K562 (cell line): Measurements from ENCODE around the gene ZBTB42. TPM values are rescaled to one million over a fixed set of nuclear protein-coding genes. Genes with fewer than 3 reads are reported as not detected.

ENCODE experiments used
- ATAC-seq: fragments of 200-7000 bp; cut with Tn5 transposase; 3 replicates; pipeline ENCODE4 v1.9.1; 2020; ENCODE audit warnings: moderate library complexity
- BruUV-seq: library from RNA; stranded (reverse); fragments of 400-500 nt; replicated peaks from 2 replicates; lab custom pipeline; 2021; lab: Mats Ljungman, UMichigan
- CTCF ChIA-PET: fragments of 300-600 bp; formaldehyde crosslinking; extraction: SDS; loops from one replicate; lab custom pipeline; 2021; ENCODE audit warnings: low intra/inter-chr PET ratio; lab: Yijun Ruan, JAX
- POLR2A ChIA-PET: fragments of 300-600, 350-650 bp; sonication (Branson Sonifier 250); formaldehyde crosslinking; extraction: SDS; loops from one replicate; lab custom pipeline; 2021; ENCODE audit warnings: antibody characterized with exemption, inconsistent platforms; lab: Yijun Ruan, JAX
- DNase-seq, 4 experiments: peaks; one replicate each; pipeline versions ENCODE4 v3.0.0 to v3.0.0-alpha.2; 2011 to 2018; ENCODE audit warnings: low spot score in 3 of 4, mixed read lengths in 3 of 4; ENCODE audit errors: extremely low read depth in 1 of 4
- FAIRE-seq: peaks from 2 replicates; lab custom pipeline; 2011; peaks lifted over from hg19 to GRCh38; lab: Jason Lieb, UNC
- H2AFZ ChIP-seq: 2 replicates; pipeline ENCODE4 v1.6.0; 2011; ENCODE audit warnings: low read depth, low read length, control low read depth, inconsistent platforms
- H3K27ac ChIP-seq: fragments of 200-600 bp; 3 replicates; pipeline ENCODE4 v1.8.0; 2011; ENCODE audit warnings: low read depth, mild to moderate bottlenecking, control low read depth, inconsistent platforms, low read length, moderate library complexity, mixed read lengths; ENCODE audit errors: extremely low read depth
- H3K27me3 ChIP-seq, 2 experiments: fragments of 300-600 bp in 1 of 2; 2 replicates in 1 of 2; 3 replicates in 1 of 2; pipeline versions ENCODE4 v1.6.0 to v1.8.0; 2011; ENCODE audit warnings: inconsistent platforms in 2 of 2, low read length in 2 of 2, mild to moderate bottlenecking in 1 of 2, mixed read lengths in 1 of 2, moderate library complexity in 1 of 2; ENCODE audit not compliant: control insufficient read depth in 2 of 2, insufficient read depth in 2 of 2
- H3K36me3 ChIP-seq: fragments of 300-600 bp; 3 replicates; pipeline ENCODE4 v1.8.0; 2011; ENCODE audit warnings: mild to moderate bottlenecking, low read length, inconsistent platforms; ENCODE audit not compliant: control insufficient read depth, insufficient read depth
- H3K4me1 ChIP-seq, 2 experiments: fragments of 200-600 bp in 1 of 2; replicated peaks in 1 of 2; 2 replicates in 1 of 2; 3 replicates in 1 of 2; pipeline versions ENCODE4 v1.5.1 to v1.8.0; 2011; ENCODE audit warnings: inconsistent platforms in 2 of 2, low read length in 2 of 2, mild to moderate bottlenecking in 1 of 2, mixed read lengths in 1 of 2, moderate library complexity in 1 of 2; ENCODE audit not compliant: control insufficient read depth in 2 of 2, insufficient read depth in 2 of 2
- H3K4me2 ChIP-seq: 2 replicates; pipeline ENCODE4 v1.6.1; 2011; ENCODE audit warnings: low read length, control low read depth, inconsistent platforms, mixed read lengths; ENCODE audit not compliant: insufficient read depth
- H3K4me3 ChIP-seq: fragments of 200-600 bp; sonication (generic), shearing (Covaris generic); 2 replicates; pipeline ENCODE4 v1.5.1; 2016; ENCODE audit warnings: control low read depth, inconsistent platforms
- H3K79me2 ChIP-seq: fragments of 200-600 bp; 3 replicates; pipeline ENCODE4 v1.8.0; 2011; ENCODE audit warnings: low read length, inconsistent platforms; ENCODE audit not compliant: control insufficient read depth, insufficient read depth
- H3K9ac ChIP-seq, 2 experiments: 2 replicates each; pipeline versions ENCODE4 v1.6.0 to v1.6.1; 2011; ENCODE audit warnings: low read depth in 2 of 2, low read length in 2 of 2, control low read depth in 1 of 2, inconsistent platforms in 1 of 2, mild to moderate bottlenecking in 1 of 2, mixed read lengths in 1 of 2; ENCODE audit not compliant: insufficient read depth in 1 of 2
- H3K9me1 ChIP-seq: one replicate; pipeline ENCODE4 v1.6.0; 2011; ENCODE audit warnings: inconsistent platforms, mild to moderate bottlenecking, low read length, moderate library complexity; ENCODE audit not compliant: control insufficient read depth, insufficient read depth
- H3K9me3 ChIP-seq: replicated peaks from 2 replicates; pipeline ENCODE4 v1.5.1; 2011; ENCODE audit warnings: low read depth, low read length, inconsistent platforms; ENCODE audit not compliant: control insufficient read depth, insufficient read depth
- H4K20me1 ChIP-seq: replicated peaks from 2 replicates; pipeline ENCODE4 v1.6.1; 2011; ENCODE audit warnings: low read length, inconsistent platforms, mixed read lengths; ENCODE audit not compliant: control insufficient read depth, insufficient read depth
- BHLHE40 ChIP-seq: IDR thresholded peaks from 2 replicates; pipeline ENCODE4 v1.6.1; 2011; ENCODE audit warnings: low read length, improper control_type of control experiment
- DPF2 ChIP-seq: fragments of 450-650 bp; IDR thresholded peaks from 2 replicates; pipeline ENCODE4 v1.6.1; 2016
- FOXM1 ChIP-seq, 2 experiments: fragments of 450-650 bp in 1 of 2; sonication (generic) in 1 of 2; formaldehyde crosslinking in 1 of 2; IDR thresholded peaks; 2 replicates each; pipeline versions ENCODE4 v1.6.1 to v1.9.0; 2017 to 2022; ENCODE audit warnings: low read depth in 2 of 2, mild to moderate bottlenecking in 2 of 2, missing genetic modification reagents in 1 of 2, moderate library complexity in 1 of 2
- LCOR ChIP-seq: sonication (generic); formaldehyde crosslinking; IDR thresholded peaks from 2 replicates; pipeline ENCODE4 v1.8.0; 2022; ENCODE audit warnings: mild to moderate bottlenecking, missing genetic modification reagents
- PHF20 ChIP-seq: fragments of 450-650 bp; IDR thresholded peaks from 2 replicates; pipeline ENCODE4 v1.6.1; 2018; ENCODE audit not compliant: partially characterized antibody
- PTRF ChIP-seq: fragments of 450-650 bp; IDR thresholded peaks from 2 replicates; pipeline ENCODE4 v1.6.1; 2016; ENCODE audit warnings: mild to moderate bottlenecking, missing genetic modification characterization, missing compliant biosample characterization
- RBBP5 ChIP-seq: fragments of 200-600 bp; sonication (generic); IDR thresholded peaks from 2 replicates; pipeline ENCODE4 v1.6.1; 2012; ENCODE audit warnings: borderline replicate concordance, mild to moderate bottlenecking, low read length, control low read depth, inconsistent platforms; ENCODE audit not compliant: insufficient read depth, poor library complexity, severe bottlenecking
- SETDB1 ChIP-seq: IDR thresholded peaks from one replicate; pipeline ENCODE4 v1.6.1; 2012; ENCODE audit warnings: low read length, control low read depth, inconsistent platforms
- SIN3A ChIP-seq, 2 experiments: fragments of 150-350 bp in 1 of 2; IDR thresholded peaks; 2 replicates each; pipeline ENCODE4 v1.6.1; 2011 to 2016; ENCODE audit warnings: borderline replicate concordance in 2 of 2, low read depth in 2 of 2, low read length in 2 of 2, mild to moderate bottlenecking in 2 of 2, moderate library complexity in 2 of 2; ENCODE audit not compliant: control insufficient read depth in 1 of 2
- SRSF7 ChIP-seq: fragments of 200-400 bp; formaldehyde crosslinking; optimal IDR thresholded peaks from 2 replicates; pipeline ENCODE3; 2017; ENCODE audit warnings: mild to moderate bottlenecking, low read depth, low read length
- TBL1XR1 ChIP-seq, 2 experiments: IDR thresholded peaks; 2 replicates each; pipeline ENCODE4 v1.6.1; 2012; ENCODE audit warnings: improper control_type of control experiment in 2 of 2, low read length in 2 of 2, mild to moderate bottlenecking in 1 of 2
- TCF3 ChIP-seq: sonication (generic); formaldehyde crosslinking; IDR thresholded peaks from 2 replicates; pipeline ENCODE4 v1.4.0; 2020; ENCODE audit warnings: mild to moderate bottlenecking, missing genetic modification reagents
- ZNF165 ChIP-seq: fragments of 250-450 bp; sonication (Bioruptor Pico); IDR thresholded peaks from 2 replicates; pipeline ENCODE4 v1.4.0; 2020; ENCODE audit warnings: borderline replicate concordance
- ZNF583 ChIP-seq: fragments of 250-450 bp; sonication (Bioruptor Pico); IDR thresholded peaks from 2 replicates; pipeline ENCODE4 v1.4.0; 2020
- WGBS: fragments of 100-300 bp; shearing (Covaris generic); methylation state at CpG from one replicate; pipeline ENCODE4 v1.1.6; 2016; ENCODE audit warnings: low coverage, mixed read lengths; ENCODE audit not compliant: insufficient coverage; ENCODE audit errors: missing lambda C conversion rate; 5-methylcytosine and 5-hydroxymethylcytosine counted together
- in situ Hi-C: fragments of 300-500 bp; cut with MboI; formaldehyde crosslinking; loops from 4 replicates; pipeline ENCODE4 v1.15.0; 2018; ENCODE audit warnings: inconsistent platforms, mixed read lengths
- intact Hi-C: fragments of 100-400 bp; cut with micrococcal nuclease; formaldehyde crosslinking; loops from 2 replicates; pipeline ENCODE4 v1.14.2; 2022
- polyA plus RNA-seq, 8 experiments: library from polyadenylated mRNA; depleted of rRNA in 4 of 8; stranded (reverse) in 5 of 8; unstranded in 3 of 8; fragments of >200 nt; fragmentation: Nextera tagmentation in 2 of 8; fragmentation: Illumina TruSeq in 1 of 8; extraction: Ambion mirVana in 2 of 8; extraction: Trizol in 1 of 8; gene quantifications; 2 replicates each; pipeline versions ENCODE4 v1.2.1 to v1.2.3, GENCODE V29; 2011 to 2014; ENCODE audit warnings: inconsistent platforms in 1 of 8, missing spikeins in 1 of 8
- total RNA-seq, 7 experiments: library from RNA; depleted of rRNA in 6 of 7; stranded (reverse); fragments of >200 nt in 6 of 7; fragmentation: Illumina TruSeq in 2 of 7; extraction: Trizol in 2 of 7; gene quantifications; 2 replicates each; pipeline versions ENCODE4 v1.2.1 to v1.2.3, GENCODE V29; 2011 to 2021; ENCODE audit warnings: low replicate concordance in 1 of 7
- TF ChIP-seq, protein P1 (sequence below): sonication (generic); formaldehyde crosslinking; IDR thresholded peaks from 2 replicates; pipeline ENCODE4 v1.8.1; 2023; ENCODE audit warnings: mild to moderate bottlenecking, missing genetic modification reagents
- TF ChIP-seq, protein P2 (sequence below): fragments of 250-450 bp; sonication (Bioruptor Pico); IDR thresholded peaks from 2 replicates; pipeline ENCODE4 v1.6.1; 2021; ENCODE audit warnings: mild to moderate bottlenecking
- TF ChIP-seq, protein P3 (sequence below): sonication (generic); formaldehyde crosslinking; IDR thresholded peaks from 2 replicates; pipeline ENCODE4 v1.9.0; 2022; ENCODE audit warnings: mild to moderate bottlenecking, missing genetic modification reagents
- TF ChIP-seq, protein P4 (sequence below): sonication (generic); formaldehyde crosslinking; IDR thresholded peaks from 2 replicates; pipeline ENCODE4 v1.5.0; 2020; ENCODE audit warnings: missing genetic modification reagents

ZBTB42 gene
- total and polyA plus RNA-seq, 9 of the 15 experiments (the other 6 are each of a cell fraction or from before 2014, with no cell fraction given): 0.03 to 8.5 (median 2.4) TPM

DNA sequence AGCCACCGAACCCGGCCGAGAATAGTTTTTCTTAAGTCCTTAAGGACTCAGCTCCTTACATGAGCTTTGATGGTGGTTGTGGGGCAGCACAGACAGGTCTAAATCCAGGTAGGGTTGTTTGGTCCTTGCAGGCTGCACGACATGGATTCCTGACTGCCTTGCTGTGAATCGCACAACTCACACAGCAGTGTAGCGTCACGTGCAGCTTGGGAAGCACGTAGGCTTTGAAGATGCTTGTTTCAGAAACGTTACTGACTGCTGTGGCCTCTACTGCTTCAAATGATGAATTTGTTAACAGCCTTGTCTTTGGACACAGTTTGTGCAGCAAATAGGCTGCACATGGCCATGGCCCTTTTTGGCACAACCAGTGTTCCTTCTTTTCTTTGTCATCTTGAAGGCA lies 29.9 kb downstream of the ZBTB42 start:
- H3K4me3 ChIP-seq: no peak overlapping the region
- intact Hi-C loops: no loop called here
- peak overlapping the region; percentile 79 for H2AFZ ChIP-seq
- ATAC-seq (no peak), DNase-seq (no peak), FAIRE-seq (peak; percentile 23)
- in situ Hi-C loops: no loop called here
- POLR2A ChIA-PET: no interaction called here
- no peak overlapping the region for H3K27ac ChIP-seq
- no TSS peak for BruUV-seq
- H3K27me3 ChIP-seq: no peaks in the 10 kb centered on the region
- no peak overlapping the region; a peak in 1 of 4 replicates for H3K9ac ChIP-seq
- peaks cover 6 to 21% of the 10 kb centered on the region in 2 experiments; a peak in 3 of 5 replicates for H3K4me1 ChIP-seq
- no peak overlapping the region; the same call in 1 of the 2 replicates for H3K4me2 ChIP-seq
- no peak for TF ChIP-seq SETDB1
- no peak for TF ChIP-seq SIN3A (IDR thresholded peaks at IDR 0.05; ENCODE audit: borderline replicate concordance in 2 of 2, control insufficient read depth in 1 of 2, low read depth in 2 of 2, low read length in 2 of 2)
- no peak for TF ChIP-seq ZNF165
- no peak for TF ChIP-seq FOXM1 (IDR thresholded peaks at IDR 0.05; ENCODE audit: low read depth)
- TF ChIP-seq FOXM1 (CRISPR knock-in tag; IDR thresholded peaks at IDR 0.05; ENCODE audit: low read depth): no peak
- no peak for TF ChIP-seq DPF2
- TF ChIP-seq BHLHE40: peak; percentile 55
- no peak for TF ChIP-seq TCF3 (CRISPR knock-in tag)
- no peak for TF ChIP-seq ZNF583
- TF ChIP-seq, protein P1, sequence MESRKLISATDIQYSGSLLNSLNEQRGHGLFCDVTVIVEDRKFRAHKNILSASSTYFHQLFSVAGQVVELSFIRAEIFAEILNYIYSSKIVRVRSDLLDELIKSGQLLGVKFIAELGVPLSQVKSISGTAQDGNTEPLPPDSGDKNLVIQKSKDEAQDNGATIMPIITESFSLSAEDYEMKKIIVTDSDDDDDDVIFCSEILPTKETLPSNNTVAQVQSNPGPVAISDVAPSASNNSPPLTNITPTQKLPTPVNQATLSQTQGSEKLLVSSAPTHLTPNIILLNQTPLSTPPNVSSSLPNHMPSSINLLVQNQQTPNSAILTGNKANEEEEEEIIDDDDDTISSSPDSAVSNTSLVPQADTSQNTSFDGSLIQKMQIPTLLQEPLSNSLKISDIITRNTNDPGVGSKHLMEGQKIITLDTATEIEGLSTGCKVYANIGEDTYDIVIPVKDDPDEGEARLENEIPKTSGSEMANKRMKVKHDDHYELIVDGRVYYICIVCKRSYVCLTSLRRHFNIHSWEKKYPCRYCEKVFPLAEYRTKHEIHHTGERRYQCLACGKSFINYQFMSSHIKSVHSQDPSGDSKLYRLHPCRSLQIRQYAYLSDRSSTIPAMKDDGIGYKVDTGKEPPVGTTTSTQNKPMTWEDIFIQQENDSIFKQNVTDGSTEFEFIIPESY (CRISPR knock-in tag): no peak
- TF ChIP-seq, protein P2, sequence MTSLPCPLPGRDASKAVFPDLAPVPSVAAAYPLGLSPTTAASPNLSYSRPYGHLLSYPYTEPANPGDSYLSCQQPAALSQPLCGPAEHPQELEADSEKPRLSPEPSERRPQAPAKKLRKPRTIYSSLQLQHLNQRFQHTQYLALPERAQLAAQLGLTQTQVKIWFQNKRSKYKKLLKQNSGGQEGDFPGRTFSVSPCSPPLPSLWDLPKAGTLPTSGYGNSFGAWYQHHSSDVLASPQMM (CRISPR knock-in tag): no peak
- no peak for TF ChIP-seq RBBP5
- TF ChIP-seq, protein P3, sequence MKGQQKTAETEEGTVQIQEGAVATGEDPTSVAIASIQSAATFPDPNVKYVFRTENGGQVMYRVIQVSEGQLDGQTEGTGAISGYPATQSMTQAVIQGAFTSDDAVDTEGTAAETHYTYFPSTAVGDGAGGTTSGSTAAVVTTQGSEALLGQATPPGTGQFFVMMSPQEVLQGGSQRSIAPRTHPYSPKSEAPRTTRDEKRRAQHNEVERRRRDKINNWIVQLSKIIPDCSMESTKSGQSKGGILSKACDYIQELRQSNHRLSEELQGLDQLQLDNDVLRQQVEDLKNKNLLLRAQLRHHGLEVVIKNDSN (CRISPR knock-in tag): peak; percentile 23; the same call in 1 of the 2 replicates
- TF ChIP-seq TBL1XR1 (IDR thresholded peaks at IDR 0.05; ENCODE audit: low read length in 2 of 2): no peak
- TF ChIP-seq, protein P4, sequence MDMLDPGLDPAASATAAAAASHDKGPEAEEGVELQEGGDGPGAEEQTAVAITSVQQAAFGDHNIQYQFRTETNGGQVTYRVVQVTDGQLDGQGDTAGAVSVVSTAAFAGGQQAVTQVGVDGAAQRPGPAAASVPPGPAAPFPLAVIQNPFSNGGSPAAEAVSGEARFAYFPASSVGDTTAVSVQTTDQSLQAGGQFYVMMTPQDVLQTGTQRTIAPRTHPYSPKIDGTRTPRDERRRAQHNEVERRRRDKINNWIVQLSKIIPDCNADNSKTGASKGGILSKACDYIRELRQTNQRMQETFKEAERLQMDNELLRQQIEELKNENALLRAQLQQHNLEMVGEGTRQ: peak; percentile 27; the same call in 1 of the 2 replicates
- TF ChIP-seq PTRF (tag): no peak
- no peak for TF ChIP-seq LCOR (CRISPR knock-in tag)
- no peak for TF ChIP-seq PHF20
- TF ChIP-seq SRSF7: no peak
- H3K36me3 ChIP-seq: no peaks in the 10 kb centered on the region
- CTCF ChIA-PET: no interaction called here
- H3K9me1 ChIP-seq: no peaks in the 10 kb centered on the region
- no peaks in the 10 kb centered on the region; the same call in 1 of the 2 replicates for H4K20me1 ChIP-seq
- 37% methylated on average over 9 of the region's 9 CpGs for WGBS
- H3K9me3 ChIP-seq: no peaks in the 10 kb centered on the region
- no peaks in the 10 kb centered on the region for H3K79me2 ChIP-seq
